Lung (tissue), 12 donors: ENCODE data around the gene GABRB2. TPM values are rescaled to one million over a fixed set of nuclear protein-coding genes. Genes with fewer than 3 reads are reported as not detected.

ENCODE experiments used
- ATAC-seq: fragments of 200-7000 bp; cut with Tn5 transposase; one replicate; pipeline ENCODE4 v1.9.1; 2020; ENCODE audit warnings: moderate number of reproducible peaks; ENCODE audit not compliant: insufficient read depth, low FRiP score
- DNase-seq, 3 donors: peaks; one replicate each; pipeline ENCODE4 v3.0.0-alpha.2; 2013 to 2017
- H3K27ac ChIP-seq, 2 donors: one replicate each; pipeline ENCODE4 v1.5.1; 2013; ENCODE audit warnings: mild to moderate bottlenecking in 2 of 2, moderate library complexity in 2 of 2, control low read depth in 1 of 2, inconsistent platforms in 1 of 2, low read depth in 1 of 2, low read length in 1 of 2
- H3K27me3 ChIP-seq, 3 donors: one replicate each; pipeline ENCODE4 v1.5.1; 2013; ENCODE audit warnings: low read length in 2 of 3; ENCODE audit not compliant: control insufficient read depth in 3 of 3, insufficient read depth in 3 of 3
- H3K36me3 ChIP-seq, 4 donors: one replicate each; pipeline ENCODE4 v1.5.1; 2013; ENCODE audit warnings: low read length in 4 of 4, mild to moderate bottlenecking in 1 of 4, moderate library complexity in 1 of 4; ENCODE audit not compliant: control insufficient read depth in 4 of 4, insufficient read depth in 4 of 4
- H3K4me1 ChIP-seq, 5 donors: one replicate each; pipeline ENCODE4 v1.5.1; 2013; ENCODE audit warnings: low read length in 5 of 5, mild to moderate bottlenecking in 2 of 5, moderate library complexity in 1 of 5; ENCODE audit not compliant: control insufficient read depth in 5 of 5, insufficient read depth in 5 of 5
- H3K4me3 ChIP-seq: one replicate; pipeline ENCODE4 v1.5.1; 2013; ENCODE audit warnings: mild to moderate bottlenecking, control low read depth, moderate library complexity
- H3K9ac ChIP-seq, 2 donors: one replicate each; pipeline ENCODE4 v1.5.1; 2013; ENCODE audit warnings: low read length in 2 of 2, control low read depth in 1 of 2; ENCODE audit not compliant: insufficient read depth in 1 of 2
- H3K9me3 ChIP-seq, 4 donors: one replicate each; pipeline ENCODE4 v1.5.1; 2013; ENCODE audit warnings: low read length in 3 of 4, mild to moderate bottlenecking in 1 of 4, moderate library complexity in 1 of 4; ENCODE audit not compliant: control insufficient read depth in 4 of 4, insufficient read depth in 3 of 4
- CTCF ChIP-seq: IDR thresholded peaks from 2 replicates; pipeline ENCODE4 v1.5.1; 2012; ENCODE audit warnings: mild to moderate bottlenecking; ENCODE audit errors: control extremely low read depth, extremely low read depth
- WGBS, 2 donors: extraction: QIAGEN DNeasy Blood & Tissue Kit; methylation state at CpG; one replicate each; pipeline ENCODE4 v1.1.7; 2013; 5-methylcytosine and 5-hydroxymethylcytosine counted together
- polyA plus RNA-seq, 2 donors: library from polyadenylated mRNA; stranded (reverse); fragments of 200-250 nt; gene quantifications; one replicate each; pipeline ENCODE4 v1.2.1, GENCODE V29; 2013
- total RNA-seq, 2 donors: library from RNA; depleted of rRNA in 1 of 2; stranded (reverse); fragments of >200 nt in 1 of 2; gene quantifications; one replicate each; pipeline ENCODE4 v1.2.1, GENCODE V29; 2014 to 2021
- donor health status: control.
- donor health status: control.
- donor health status: Bipolar disorder and iron deficiency.
- donor health status: healthy.
- donor health status: DM: yes; HTN: yes; CAD: no.

GABRB2 gene
- total and polyA plus RNA-seq, 4 donors: 0.28 to 6.8 (median 0.86) TPM

- 92 to 97% methylated on average over 1 of the region's 1 CpG for WGBS, 2 donors
- ATAC-seq: no peak
- H3K9ac ChIP-seq: no peak overlapping the region
- H3K27me3 ChIP-seq: no peaks in the 10 kb centered on the region
- TF ChIP-seq CTCF: no peak
- H3K36me3 ChIP-seq: no peaks in the 10 kb centered on the region
- H3K9me3 ChIP-seq: no peaks in the 10 kb centered on the region
- H3K4me3 ChIP-seq: no peak overlapping the region
- H3K27ac ChIP-seq: no peak overlapping the region
- no peaks in the 10 kb centered on the region for H3K4me1 ChIP-seq
- no peak for DNase-seq
These were observed 99.9 kb downstream of the GABRB2 start for GRCh38 chr5:161446655-161447054.

GRCh38 chr5:161442471-161442870, 104.1 kb downstream of the GABRB2 start:
- Histone ChIP-seq H3K9me3 (peaks cover 0 to 2% (median 1%) of the 10 kb centered on the region in 4 donors), H3K9ac (no peak overlapping the region), H3K4me1 (no peaks in the 10 kb centered on the region), H3K27ac (no peak overlapping the region), H3K4me3 (no peak overlapping the region), H3K27me3 (no peaks in the 10 kb centered on the region), H3K36me3 (no peaks in the 10 kb centered on the region)
- no peak for ATAC-seq
- DNase-seq: no peak
- no peak for TF ChIP-seq CTCF

- H3K4me3 ChIP-seq: no peak overlapping the region
- H3K9me3 ChIP-seq: peaks cover 0 to 3% (median 1%) of the 10 kb centered on the region in 4 donors
- H3K36me3 ChIP-seq: no peaks in the 10 kb centered on the region
- H3K4me1 ChIP-seq: no peaks in the 10 kb centered on the region
- no peak overlapping the region for H3K9ac ChIP-seq
- ATAC-seq: no peak
- 64 to 79% methylated on average over 2 of the region's 2 CpGs for WGBS, 2 donors
- no peak for TF ChIP-seq CTCF
- H3K27me3 ChIP-seq: no peaks in the 10 kb centered on the region
- H3K27ac ChIP-seq: no peak overlapping the region
- no peak for DNase-seq
These were observed 113.7 kb downstream of the GABRB2 start for GRCh38 chr5:161432798-161433197.

GRCh38 chr5:161431963-161432362, 114.6 kb downstream of the GABRB2 start:
- no peak overlapping the region for H3K9ac ChIP-seq
- no peaks in the 10 kb centered on the region for H3K36me3 ChIP-seq
- DNase-seq (no peak), ATAC-seq (no peak)
- no peak overlapping the region for H3K27ac ChIP-seq
- no peak overlapping the region for H3K4me3 ChIP-seq
- no peaks in the 10 kb centered on the region for H3K4me1 ChIP-seq
- peaks cover 0 to 2% (median under 1%) of the 10 kb centered on the region in 4 donors for H3K9me3 ChIP-seq
- H3K27me3 ChIP-seq: no peaks in the 10 kb centered on the region
- no peak for TF ChIP-seq CTCF
- whole genome bisulfite sequencing, 2 donors: 77 to 85% methylated on average over 1 of the region's 1 CpG
